Thoracic aorta (tissue), 2 donors: Measurements from ENCODE around the gene OR13C5. TPM values are rescaled to one million over a fixed set of nuclear protein-coding genes. Genes with fewer than 3 reads are reported as not detected.
"Not testable (repeated sequence)": the region's sequence is repeated elsewhere in the genome, so short reads cannot be mapped to it uniquely, and the experiment has no call there.

Experiments
- ATAC-seq: fragments of 150-250 bp; one replicate; pipeline ENCODE4 v1.8.0; 2017; ENCODE audit warnings: low read depth; ENCODE audit not compliant: insufficient number of reproducible peaks, low FRiP score
- DNase-seq: peaks from one replicate; pipeline ENCODE4 v3.0.0-alpha.2; 2020; ENCODE audit warnings: low spot score
- H3K27ac ChIP-seq, 2 donors: fragments of 200-600 bp; sonication (generic); 1 replicate in 1 of 2; 2 replicates in 1 of 2; pipeline ENCODE4 v1.5.1; 2016; ENCODE audit warnings: mild to moderate bottlenecking in 2 of 2, moderate library complexity in 2 of 2
- H3K27me3 ChIP-seq: fragments of 200-600 bp; sonication (generic); replicated peaks from 2 replicates; pipeline ENCODE4 v1.6.0; 2016; ENCODE audit warnings: mild to moderate bottlenecking; ENCODE audit not compliant: insufficient read depth
- H3K36me3 ChIP-seq: fragments of 200-600 bp; sonication (generic); one replicate; pipeline ENCODE4 v1.5.1; 2016
- H3K4me1 ChIP-seq, 2 donors: fragments of 200-600 bp; sonication (generic); 1 replicate in 1 of 2; 2 replicates in 1 of 2; pipeline versions ENCODE4 v1.5.1 to v1.6.0; 2016; ENCODE audit warnings: low read depth in 2 of 2, mild to moderate bottlenecking in 1 of 2; ENCODE audit not compliant: control insufficient read depth in 1 of 2
- H3K4me3 ChIP-seq: fragments of 200-600 bp; sonication (generic); 2 replicates; pipeline ENCODE4 v1.5.1; 2016; ENCODE audit warnings: mild to moderate bottlenecking
- H3K9me3 ChIP-seq: fragments of 200-600 bp; sonication (generic); 2 replicates; pipeline ENCODE4 v1.5.1; 2016
- CTCF ChIP-seq: fragments of 200-600 bp; sonication (generic); IDR thresholded peaks from one replicate; pipeline ENCODE4 v1.5.1; 2019; ENCODE audit warnings: antibody characterized with exemption
- total RNA-seq, 2 donors: library from RNA; depleted of rRNA; stranded (reverse); fragments of >200 nt; gene quantifications; one replicate each; pipeline versions ENCODE4 v1.1.0 to v1.2.3, GENCODE V29; 2016

OR13C5 gene
- total RNA-seq, 2 donors from 2014 or later, result not detected

GRCh38 chr9:104611213-104611612, 12.0 kb upstream of the OR13C5 start:
- H3K9me3 ChIP-seq, result no peaks in the 10 kb centered on the region
- H3K27me3 ChIP-seq, result no peaks in the 10 kb centered on the region
- H3K4me1 ChIP-seq, result no peaks in the 10 kb centered on the region
- DNase-seq, result no peak
- no peak overlapping the region for H3K27ac ChIP-seq
- ATAC-seq, result no peak
- no peak for TF ChIP-seq CTCF
- H3K36me3 ChIP-seq, result no peaks in the 10 kb centered on the region
- H3K4me3 ChIP-seq, result no peak overlapping the region

GRCh38 chr9:104608336-104608735, 9.1 kb upstream of the OR13C5 start:
- DNase-seq (no peak), ATAC-seq (no peak)
- no peaks in the 10 kb centered on the region for H3K4me1 ChIP-seq
- no peak for TF ChIP-seq CTCF
- no peaks in the 10 kb centered on the region for H3K27me3 ChIP-seq
- H3K9me3 ChIP-seq, result no peaks in the 10 kb centered on the region
- H3K27ac ChIP-seq, result no peak overlapping the region
- H3K36me3 ChIP-seq, result no peaks in the 10 kb centered on the region
- H3K4me3 ChIP-seq, result no peak overlapping the region

- no peaks in the 10 kb centered on the region for H3K36me3 ChIP-seq
- H3K4me3 ChIP-seq, result no peak overlapping the region
- no peak for TF ChIP-seq CTCF
- no peaks in the 10 kb centered on the region for H3K4me1 ChIP-seq
- H3K27ac ChIP-seq, result no peak overlapping the region
- H3K9me3 ChIP-seq, result no peaks in the 10 kb centered on the region
- ATAC-seq (no peak), DNase-seq (no peak)
- H3K27me3 ChIP-seq, result no peaks in the 10 kb centered on the region
These were observed 6.9 kb upstream of the OR13C5 start for GRCh38 chr9:104606152-104606551.

GRCh38 chr9:104605527-104605926, 6.3 kb upstream of the OR13C5 start, which contains the start of gene OR13C2:
TSS of gene OR13C2 (minus strand) at chr9:104605627. CDS start at chr9:104605627, 0 bp downstream.
- not testable (repeated sequence) for ATAC-seq, DNase-seq, H3K27me3 ChIP-seq, H3K27ac ChIP-seq, H3K4me1 ChIP-seq, H3K36me3 ChIP-seq, H3K9me3 ChIP-seq, H3K4me3 ChIP-seq

GRCh38 chr9:104604801-104605200, 5.6 kb upstream of the OR13C5 start:
- TF ChIP-seq CTCF, result no peak
- H3K27me3 ChIP-seq, result no peaks in the 10 kb centered on the region

GRCh38 chr9:104598749-104599148, 464 bp downstream of the OR13C5 start:
- not testable (repeated sequence) for H3K4me1 ChIP-seq, H3K4me3 ChIP-seq, H3K36me3 ChIP-seq, H3K27ac ChIP-seq, H3K27me3 ChIP-seq, H3K9me3 ChIP-seq, ATAC-seq, DNase-seq

More at GRCh38 chr9:104604801-104605200, 5.6 kb upstream of the OR13C5 start:
- ATAC-seq (no peak), DNase-seq (no peak)
- H3K36me3 ChIP-seq, result no peaks in the 10 kb centered on the region
- H3K9me3 ChIP-seq, result no peaks in the 10 kb centered on the region
- no peak overlapping the region for H3K27ac ChIP-seq
- no peak overlapping the region for H3K4me3 ChIP-seq
- no peaks in the 10 kb centered on the region for H3K4me1 ChIP-seq
